K562 (cell line): ENCODE data around the gene TDRKH.

Experiments
- KLF1 ChIP-seq: fragments of 450-650 bp; IDR thresholded peaks from 2 replicates; pipeline ENCODE4 v1.6.1; 2016; ENCODE audit warnings: missing genetic modification characterization, missing compliant biosample characterization
- MEF2D ChIP-seq: conservative IDR thresholded peaks from 2 replicates; pipeline ENCODE4 v1.6.1; 2016; ENCODE audit warnings: low read depth, missing genetic modification characterization, missing compliant biosample characterization
- NONO ChIP-seq, 2 experiments: fragments of 200-400 bp in 1 of 2; fragments of 450-650 bp in 1 of 2; formaldehyde crosslinking in 1 of 2; IDR thresholded peaks; 2 replicates each; pipeline ENCODE4 v1.6.1; 2017; ENCODE audit warnings: low read depth in 2 of 2, mild to moderate bottlenecking in 2 of 2, moderate library complexity in 2 of 2, low read length in 1 of 2
- POLR2A ChIP-seq: fragments of 450-650 bp; conservative IDR thresholded peaks from 2 replicates; pipeline ENCODE4 v1.6.1; 2016
- TCF7L2 ChIP-seq: fragments of 150-350 bp; IDR thresholded peaks from 2 replicates; pipeline ENCODE4 v1.6.1; 2016; ENCODE audit warnings: low read depth, mild to moderate bottlenecking, low read length, moderate library complexity
- ZFPM2 ChIP-seq: fragments of 250-450 bp; sonication (Bioruptor Pico); IDR thresholded peaks from 2 replicates; pipeline ENCODE4 v1.5.1; 2022; ENCODE audit warnings: mild to moderate bottlenecking
- ZNF41 ChIP-seq: fragments of 250-450 bp; sonication (Bioruptor Pico); conservative IDR thresholded peaks from 2 replicates; pipeline ENCODE4 v1.4.0; 2020; ENCODE audit warnings: mild to moderate bottlenecking
- ZNF785 ChIP-seq: fragments of 250-450 bp; sonication (Bioruptor Pico); IDR thresholded peaks from 2 replicates; pipeline ENCODE4 v1.4.0; 2020; ENCODE audit warnings: mild to moderate bottlenecking
- TF ChIP-seq, protein P1 (sequence below): fragments of 250-450 bp; sonication (Bioruptor Pico); IDR thresholded peaks from 2 replicates; pipeline ENCODE4 v1.5.0; 2020; ENCODE audit warnings: mild to moderate bottlenecking, borderline replicate concordance
- TF ChIP-seq, protein P2 (sequence below): sonication (generic); formaldehyde crosslinking; IDR thresholded peaks from 2 replicates; pipeline ENCODE4 v1.8.1; 2023; ENCODE audit warnings: mild to moderate bottlenecking, missing genetic modification reagents
- TF ChIP-seq, protein P3 (sequence below), 3 experiments: IDR thresholded peaks in 2 of 3; conservative IDR thresholded peaks in 1 of 3; 2 replicates each; pipeline ENCODE4 v1.5.1; 2011 to 2012; ENCODE audit warnings: low read length in 3 of 3, mild to moderate bottlenecking in 3 of 3, control low read depth in 2 of 3, improper control_type of control experiment in 1 of 3, inconsistent platforms in 1 of 3, low read depth in 1 of 3, mixed read lengths in 1 of 3, moderate library complexity in 1 of 3; ENCODE audit not compliant: insufficient read depth in 2 of 3
- TF ChIP-seq, protein P4 (sequence below): fragments of 250-450 bp; sonication (Bioruptor Pico); IDR thresholded peaks from 2 replicates; pipeline ENCODE4 v1.8.0; 2021; ENCODE audit warnings: moderate library complexity, mild to moderate bottlenecking, inconsistent platforms
- TF ChIP-seq, protein P5 (sequence below): IDR thresholded peaks from 2 replicates; pipeline ENCODE4 v1.6.1; 2014; ENCODE audit warnings: antibody characterized with exemption
- TF ChIP-seq, protein P6 (sequence below): sonication (generic); formaldehyde crosslinking; IDR thresholded peaks from 2 replicates; pipeline ENCODE4 v1.5.0; 2020; ENCODE audit warnings: missing genetic modification reagents

DNA sequence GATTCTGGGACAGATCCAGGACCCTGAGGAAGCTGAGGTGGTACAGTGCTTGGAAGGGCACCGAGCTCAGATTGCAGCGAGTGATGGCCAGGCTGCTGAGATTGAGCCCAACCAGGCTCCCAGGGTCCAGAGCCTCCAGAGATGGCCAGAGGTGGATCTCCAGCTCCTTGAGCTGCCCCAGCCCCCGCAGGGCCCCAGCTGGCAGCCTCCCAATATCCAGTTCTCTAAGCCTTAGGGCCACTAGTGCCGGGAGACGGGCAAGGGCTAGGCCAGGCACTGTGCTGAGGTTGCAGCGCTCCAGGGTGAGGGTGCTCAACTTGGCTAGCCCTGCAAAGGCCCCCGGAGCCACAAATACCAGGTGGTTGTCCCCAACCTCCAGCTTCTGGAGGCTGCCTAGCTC, 11.5 kb upstream of the TDRKH start:
- TF ChIP-seq ZFPM2 (CRISPR knock-in tag) (no peak), ZNF41 (CRISPR knock-in tag) (no peak), POLR2A (no peak), ZNF785 (CRISPR knock-in tag) (no peak), MEF2D (tag) (no peak), TCF7L2 (no peak), KLF1 (no peak), NONO (IDR thresholded peaks at IDR 0.05; ENCODE audit: low read depth in 2 of 2, low read length in 1 of 2) (no peak)
- TF ChIP-seq, protein P1, sequence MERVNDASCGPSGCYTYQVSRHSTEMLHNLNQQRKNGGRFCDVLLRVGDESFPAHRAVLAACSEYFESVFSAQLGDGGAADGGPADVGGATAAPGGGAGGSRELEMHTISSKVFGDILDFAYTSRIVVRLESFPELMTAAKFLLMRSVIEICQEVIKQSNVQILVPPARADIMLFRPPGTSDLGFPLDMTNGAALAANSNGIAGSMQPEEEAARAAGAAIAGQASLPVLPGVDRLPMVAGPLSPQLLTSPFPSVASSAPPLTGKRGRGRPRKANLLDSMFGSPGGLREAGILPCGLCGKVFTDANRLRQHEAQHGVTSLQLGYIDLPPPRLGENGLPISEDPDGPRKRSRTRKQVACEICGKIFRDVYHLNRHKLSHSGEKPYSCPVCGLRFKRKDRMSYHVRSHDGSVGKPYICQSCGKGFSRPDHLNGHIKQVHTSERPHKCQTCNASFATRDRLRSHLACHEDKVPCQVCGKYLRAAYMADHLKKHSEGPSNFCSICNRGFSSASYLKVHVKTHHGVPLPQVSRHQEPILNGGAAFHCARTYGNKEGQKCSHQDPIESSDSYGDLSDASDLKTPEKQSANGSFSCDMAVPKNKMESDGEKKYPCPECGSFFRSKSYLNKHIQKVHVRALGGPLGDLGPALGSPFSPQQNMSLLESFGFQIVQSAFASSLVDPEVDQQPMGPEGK (CRISPR knock-in tag), result no peak
- TF ChIP-seq, protein P2, sequence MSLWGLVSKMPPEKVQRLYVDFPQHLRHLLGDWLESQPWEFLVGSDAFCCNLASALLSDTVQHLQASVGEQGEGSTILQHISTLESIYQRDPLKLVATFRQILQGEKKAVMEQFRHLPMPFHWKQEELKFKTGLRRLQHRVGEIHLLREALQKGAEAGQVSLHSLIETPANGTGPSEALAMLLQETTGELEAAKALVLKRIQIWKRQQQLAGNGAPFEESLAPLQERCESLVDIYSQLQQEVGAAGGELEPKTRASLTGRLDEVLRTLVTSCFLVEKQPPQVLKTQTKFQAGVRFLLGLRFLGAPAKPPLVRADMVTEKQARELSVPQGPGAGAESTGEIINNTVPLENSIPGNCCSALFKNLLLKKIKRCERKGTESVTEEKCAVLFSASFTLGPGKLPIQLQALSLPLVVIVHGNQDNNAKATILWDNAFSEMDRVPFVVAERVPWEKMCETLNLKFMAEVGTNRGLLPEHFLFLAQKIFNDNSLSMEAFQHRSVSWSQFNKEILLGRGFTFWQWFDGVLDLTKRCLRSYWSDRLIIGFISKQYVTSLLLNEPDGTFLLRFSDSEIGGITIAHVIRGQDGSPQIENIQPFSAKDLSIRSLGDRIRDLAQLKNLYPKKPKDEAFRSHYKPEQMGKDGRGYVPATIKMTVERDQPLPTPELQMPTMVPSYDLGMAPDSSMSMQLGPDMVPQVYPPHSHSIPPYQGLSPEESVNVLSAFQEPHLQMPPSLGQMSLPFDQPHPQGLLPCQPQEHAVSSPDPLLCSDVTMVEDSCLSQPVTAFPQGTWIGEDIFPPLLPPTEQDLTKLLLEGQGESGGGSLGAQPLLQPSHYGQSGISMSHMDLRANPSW (CRISPR knock-in tag), result no peak
- TF ChIP-seq, protein P3, sequence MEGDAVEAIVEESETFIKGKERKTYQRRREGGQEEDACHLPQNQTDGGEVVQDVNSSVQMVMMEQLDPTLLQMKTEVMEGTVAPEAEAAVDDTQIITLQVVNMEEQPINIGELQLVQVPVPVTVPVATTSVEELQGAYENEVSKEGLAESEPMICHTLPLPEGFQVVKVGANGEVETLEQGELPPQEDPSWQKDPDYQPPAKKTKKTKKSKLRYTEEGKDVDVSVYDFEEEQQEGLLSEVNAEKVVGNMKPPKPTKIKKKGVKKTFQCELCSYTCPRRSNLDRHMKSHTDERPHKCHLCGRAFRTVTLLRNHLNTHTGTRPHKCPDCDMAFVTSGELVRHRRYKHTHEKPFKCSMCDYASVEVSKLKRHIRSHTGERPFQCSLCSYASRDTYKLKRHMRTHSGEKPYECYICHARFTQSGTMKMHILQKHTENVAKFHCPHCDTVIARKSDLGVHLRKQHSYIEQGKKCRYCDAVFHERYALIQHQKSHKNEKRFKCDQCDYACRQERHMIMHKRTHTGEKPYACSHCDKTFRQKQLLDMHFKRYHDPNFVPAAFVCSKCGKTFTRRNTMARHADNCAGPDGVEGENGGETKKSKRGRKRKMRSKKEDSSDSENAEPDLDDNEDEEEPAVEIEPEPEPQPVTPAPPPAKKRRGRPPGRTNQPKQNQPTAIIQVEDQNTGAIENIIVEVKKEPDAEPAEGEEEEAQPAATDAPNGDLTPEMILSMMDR (IDR thresholded peaks at IDR 0.05 in 2 of 3, conservative IDR thresholded peaks at IDR 0.05 in 1 of 3; ENCODE audit: insufficient read depth in 2 of 3, low read depth in 1 of 3, low read length in 3 of 3), result no peak
- TF ChIP-seq, protein P4, sequence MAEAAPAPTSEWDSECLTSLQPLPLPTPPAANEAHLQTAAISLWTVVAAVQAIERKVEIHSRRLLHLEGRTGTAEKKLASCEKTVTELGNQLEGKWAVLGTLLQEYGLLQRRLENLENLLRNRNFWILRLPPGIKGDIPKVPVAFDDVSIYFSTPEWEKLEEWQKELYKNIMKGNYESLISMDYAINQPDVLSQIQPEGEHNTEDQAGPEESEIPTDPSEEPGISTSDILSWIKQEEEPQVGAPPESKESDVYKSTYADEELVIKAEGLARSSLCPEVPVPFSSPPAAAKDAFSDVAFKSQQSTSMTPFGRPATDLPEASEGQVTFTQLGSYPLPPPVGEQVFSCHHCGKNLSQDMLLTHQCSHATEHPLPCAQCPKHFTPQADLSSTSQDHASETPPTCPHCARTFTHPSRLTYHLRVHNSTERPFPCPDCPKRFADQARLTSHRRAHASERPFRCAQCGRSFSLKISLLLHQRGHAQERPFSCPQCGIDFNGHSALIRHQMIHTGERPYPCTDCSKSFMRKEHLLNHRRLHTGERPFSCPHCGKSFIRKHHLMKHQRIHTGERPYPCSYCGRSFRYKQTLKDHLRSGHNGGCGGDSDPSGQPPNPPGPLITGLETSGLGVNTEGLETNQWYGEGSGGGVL, result no peak
- TF ChIP-seq, protein P5, sequence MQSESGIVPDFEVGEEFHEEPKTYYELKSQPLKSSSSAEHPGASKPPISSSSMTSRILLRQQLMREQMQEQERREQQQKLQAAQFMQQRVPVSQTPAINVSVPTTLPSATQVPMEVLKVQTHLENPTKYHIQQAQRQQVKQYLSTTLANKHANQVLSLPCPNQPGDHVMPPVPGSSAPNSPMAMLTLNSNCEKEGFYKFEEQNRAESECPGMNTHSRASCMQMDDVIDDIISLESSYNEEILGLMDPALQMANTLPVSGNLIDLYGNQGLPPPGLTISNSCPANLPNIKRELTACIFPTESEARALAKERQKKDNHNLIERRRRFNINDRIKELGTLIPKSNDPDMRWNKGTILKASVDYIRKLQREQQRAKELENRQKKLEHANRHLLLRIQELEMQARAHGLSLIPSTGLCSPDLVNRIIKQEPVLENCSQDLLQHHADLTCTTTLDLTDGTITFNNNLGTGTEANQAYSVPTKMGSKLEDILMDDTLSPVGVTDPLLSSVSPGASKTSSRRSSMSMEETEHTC, result no peak
- TF ChIP-seq, protein P6, sequence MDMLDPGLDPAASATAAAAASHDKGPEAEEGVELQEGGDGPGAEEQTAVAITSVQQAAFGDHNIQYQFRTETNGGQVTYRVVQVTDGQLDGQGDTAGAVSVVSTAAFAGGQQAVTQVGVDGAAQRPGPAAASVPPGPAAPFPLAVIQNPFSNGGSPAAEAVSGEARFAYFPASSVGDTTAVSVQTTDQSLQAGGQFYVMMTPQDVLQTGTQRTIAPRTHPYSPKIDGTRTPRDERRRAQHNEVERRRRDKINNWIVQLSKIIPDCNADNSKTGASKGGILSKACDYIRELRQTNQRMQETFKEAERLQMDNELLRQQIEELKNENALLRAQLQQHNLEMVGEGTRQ, result no peak
